IgD-negative memory B cell (primary cell): ENCODE data around the gene UBAC2. TPM values are rescaled to one million over a fixed set of nuclear protein-coding genes. Genes with fewer than 3 reads are reported as not detected.
A peak's percentile ranks its signal among the peaks of the same experiment; 100 is the strongest.

Experiments
- H3K27ac Mint-ChIP-seq, 3 donors: one replicate each; pipeline ENCODE4 v1.8.0; 2020 to 2022; ENCODE audit warnings: mild to moderate bottlenecking in 3 of 3, mixed read lengths in 3 of 3, moderate library complexity in 1 of 3
- H3K27me3 Mint-ChIP-seq: one replicate; pipeline ENCODE4 v1.8.0; 2021; ENCODE audit warnings: mixed read lengths
- H3K36me3 Mint-ChIP-seq: one replicate; pipeline ENCODE4 v1.8.0; 2020; ENCODE audit warnings: mild to moderate bottlenecking, mixed read lengths
- H3K4me1 Mint-ChIP-seq, 3 donors: one replicate each; pipeline ENCODE4 v1.8.0; 2020 to 2022; ENCODE audit warnings: mixed read lengths in 3 of 3, mild to moderate bottlenecking in 1 of 3
- H3K4me3 Mint-ChIP-seq, 4 donors: one replicate each; pipeline ENCODE4 v1.8.0; 2020 to 2022; ENCODE audit warnings: mild to moderate bottlenecking in 4 of 4, mixed read lengths in 4 of 4, moderate library complexity in 3 of 4
- H3K9me3 Mint-ChIP-seq, 3 donors: one replicate each; pipeline ENCODE4 v1.8.0; 2020 to 2021; ENCODE audit warnings: mixed read lengths in 3 of 3, mild to moderate bottlenecking in 1 of 3
- polyA plus RNA-seq: library from polyadenylated mRNA; unstranded; fragments of 300-500 nt; fragmentation: Illumina TruSeq; gene quantifications from one replicate; pipeline ENCODE4 v1.2.3, GENCODE V29; 2021

Gene UBAC2
- polyA plus RNA-seq, 1 donor from 2014 or later: 88.0 TPM

DNA sequence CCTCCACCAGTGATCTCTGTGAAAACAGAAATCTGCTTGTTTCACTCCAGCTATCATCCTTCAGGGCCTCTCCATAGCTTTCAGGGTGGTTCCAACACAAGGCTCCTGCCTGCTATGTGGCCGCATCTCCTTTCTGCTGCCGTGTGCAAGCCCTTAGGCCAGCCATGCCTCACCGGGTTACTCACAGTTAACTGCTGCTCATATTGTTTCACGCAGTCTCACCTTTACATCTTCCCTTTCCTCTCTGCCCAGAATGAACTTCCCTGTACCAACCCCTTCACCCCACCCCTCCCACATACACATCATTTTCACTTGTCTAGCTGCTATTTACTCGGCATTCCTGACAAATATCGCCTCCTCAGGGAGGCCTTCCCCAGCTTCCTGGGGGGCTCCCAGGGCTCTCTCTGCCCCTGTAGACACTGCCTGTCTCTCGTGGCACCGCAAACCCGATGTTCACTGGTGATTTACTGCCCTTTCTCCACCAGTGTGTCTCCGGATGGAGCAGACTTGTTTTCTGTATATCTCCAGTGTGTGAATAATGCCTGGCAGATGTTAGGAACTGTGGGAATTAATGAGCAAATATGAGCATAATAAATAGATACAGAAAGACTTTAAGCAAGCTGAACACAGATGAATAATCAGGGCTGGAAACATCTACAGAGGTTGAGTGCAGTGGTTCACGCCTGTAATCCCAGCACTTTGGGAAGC lies 145.8 kb downstream of the UBAC2 start:
- Mint-ChIP-seq H3K4me1 (peaks cover 30 to 45% (median 43%) of the 10 kb centered on the region in 3 donors), H3K9me3 (no peaks in the 10 kb centered on the region), H3K36me3 (peaks cover 24% of the 10 kb centered on the region), H3K4me3 (peak overlapping the region in 2 of 4 donors; percentile 45 to 77), H3K27ac (peak overlapping the region; percentile 13 to 90 (median 81)), H3K27me3 (no peaks in the 10 kb centered on the region)

DNA sequence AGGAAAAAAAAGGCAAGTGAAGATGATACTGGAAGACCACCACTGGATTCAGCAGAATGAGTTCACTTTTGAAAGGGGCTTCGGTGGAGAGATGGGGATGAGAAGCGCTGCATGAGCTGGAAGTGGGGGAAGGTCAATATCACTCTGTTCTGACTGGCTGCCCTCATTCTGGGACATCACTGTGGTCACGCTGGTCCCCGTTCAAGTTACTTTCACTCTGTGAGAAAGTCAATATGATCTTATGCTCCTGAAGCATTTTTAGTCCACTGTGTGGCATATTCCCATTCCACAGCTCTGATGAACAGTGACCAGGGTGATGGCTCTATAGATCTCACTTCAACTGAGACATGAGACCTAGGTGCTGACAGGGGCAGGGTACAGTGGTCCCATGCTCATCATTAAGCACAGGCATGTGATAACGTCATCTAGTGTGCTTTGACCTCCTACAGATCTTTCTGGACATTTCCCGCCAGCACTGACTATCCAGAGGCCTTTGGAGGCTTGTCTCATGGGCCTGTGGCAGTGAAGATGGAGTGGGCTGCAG lies 146.8 kb downstream of the UBAC2 start:
- H3K36me3 Mint-ChIP-seq: peaks cover 20% of the 10 kb centered on the region
- H3K27me3 Mint-ChIP-seq: no peaks in the 10 kb centered on the region
- peak overlapping the region in 3 of 4 donors; percentile 62 to 76 (median 75) for H3K4me3 Mint-ChIP-seq

DNA sequence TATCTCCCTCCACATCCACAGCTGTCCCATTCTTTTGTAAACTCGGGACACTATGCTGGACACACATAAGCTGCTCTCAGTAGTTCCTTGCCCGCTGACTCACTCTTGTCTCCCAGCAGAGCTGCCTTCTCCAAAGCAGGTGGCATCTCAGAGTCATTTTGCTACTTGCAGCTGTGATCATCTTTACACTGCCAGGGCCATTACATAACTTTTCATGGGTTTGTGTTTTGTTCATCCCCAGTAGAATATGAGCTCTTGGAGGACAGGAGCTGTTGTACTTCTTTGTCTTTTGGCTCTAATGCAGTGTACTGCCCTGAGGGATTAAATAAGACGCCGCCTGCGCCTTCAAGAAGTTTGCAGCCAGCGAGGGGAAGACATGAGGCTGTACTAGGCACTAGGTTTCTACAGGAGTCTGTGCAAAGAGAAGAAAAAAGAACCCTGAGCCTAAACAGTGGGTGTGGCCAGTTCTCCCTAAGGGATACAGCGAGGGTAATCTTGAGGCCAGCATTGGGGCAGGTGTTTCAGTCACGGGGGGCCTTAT lies 147.3 kb downstream of the UBAC2 start:
- Mint-ChIP-seq H3K27ac (peak overlapping the region; percentile 60 to 91 (median 81)), H3K4me3 (peak overlapping the region in 3 of 4 donors; percentile 62 to 75 (median 69)), H3K27me3 (no peaks in the 10 kb centered on the region), H3K36me3 (peaks cover 22% of the 10 kb centered on the region), H3K9me3 (no peaks in the 10 kb centered on the region), H3K4me1 (peaks cover 45 to 57% (median 55%) of the 10 kb centered on the region in 3 donors)

More for the DNA sequence above, 146.8 kb downstream of the UBAC2 start:
- Mint-ChIP-seq H3K4me1 (peaks cover 39 to 55% (median 52%) of the 10 kb centered on the region in 3 donors), H3K27ac (peak overlapping the region; percentile 77 to 91 (median 81)), H3K9me3 (no peaks in the 10 kb centered on the region)

DNA sequence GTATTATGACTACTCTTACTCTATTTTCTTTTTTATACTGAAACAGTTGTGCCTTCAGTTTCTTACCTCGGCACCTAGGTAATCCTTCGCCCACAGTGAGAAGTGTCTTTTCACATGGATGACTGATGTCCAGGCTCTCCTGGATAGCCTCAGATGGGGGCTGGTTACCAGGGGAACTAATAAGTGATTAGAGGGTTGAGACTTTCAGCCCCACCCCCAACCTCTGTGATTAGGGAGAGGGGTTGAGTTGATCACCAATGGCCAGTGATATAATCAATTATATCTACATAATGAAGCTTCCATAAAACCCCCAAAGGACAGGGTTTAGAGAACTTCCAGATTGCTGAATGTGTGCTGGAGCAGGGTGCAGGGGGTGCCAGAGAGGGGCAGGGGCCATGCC lies 149.5 kb downstream of the UBAC2 start:
- Mint-ChIP-seq H3K4me1 (peaks cover 65 to 67% (median 66%) of the 10 kb centered on the region in 3 donors), H3K36me3 (peaks cover 14% of the 10 kb centered on the region), H3K27me3 (peaks cover 1% of the 10 kb centered on the region), H3K27ac (peak overlapping the region in 2 of 3 donors; percentile 91 to 94), H3K4me3 (no peak overlapping the region), H3K9me3 (no peaks in the 10 kb centered on the region)

DNA sequence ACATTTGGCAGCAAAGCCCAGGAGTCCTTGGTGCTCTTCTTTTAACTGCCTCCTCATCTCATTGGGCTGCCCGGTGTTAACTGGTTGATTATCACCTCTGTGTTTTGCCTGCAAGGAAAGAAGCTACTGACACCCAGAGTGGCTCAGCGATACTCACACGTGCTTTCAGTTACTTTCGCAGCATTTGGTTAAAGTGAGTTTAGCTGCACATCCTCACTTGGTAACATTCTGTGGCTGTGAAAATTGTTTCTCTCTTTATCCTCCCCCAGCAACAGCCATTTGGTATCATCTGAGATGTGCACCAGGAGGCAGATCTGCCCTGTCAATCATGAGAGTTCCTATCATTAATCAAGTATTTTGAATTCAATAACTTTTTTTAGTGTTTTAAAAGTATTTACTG lies 151.1 kb downstream of the UBAC2 start:
- peak overlapping the region in 2 of 4 donors; percentile 48 to 76 for H3K4me3 Mint-ChIP-seq

DNA sequence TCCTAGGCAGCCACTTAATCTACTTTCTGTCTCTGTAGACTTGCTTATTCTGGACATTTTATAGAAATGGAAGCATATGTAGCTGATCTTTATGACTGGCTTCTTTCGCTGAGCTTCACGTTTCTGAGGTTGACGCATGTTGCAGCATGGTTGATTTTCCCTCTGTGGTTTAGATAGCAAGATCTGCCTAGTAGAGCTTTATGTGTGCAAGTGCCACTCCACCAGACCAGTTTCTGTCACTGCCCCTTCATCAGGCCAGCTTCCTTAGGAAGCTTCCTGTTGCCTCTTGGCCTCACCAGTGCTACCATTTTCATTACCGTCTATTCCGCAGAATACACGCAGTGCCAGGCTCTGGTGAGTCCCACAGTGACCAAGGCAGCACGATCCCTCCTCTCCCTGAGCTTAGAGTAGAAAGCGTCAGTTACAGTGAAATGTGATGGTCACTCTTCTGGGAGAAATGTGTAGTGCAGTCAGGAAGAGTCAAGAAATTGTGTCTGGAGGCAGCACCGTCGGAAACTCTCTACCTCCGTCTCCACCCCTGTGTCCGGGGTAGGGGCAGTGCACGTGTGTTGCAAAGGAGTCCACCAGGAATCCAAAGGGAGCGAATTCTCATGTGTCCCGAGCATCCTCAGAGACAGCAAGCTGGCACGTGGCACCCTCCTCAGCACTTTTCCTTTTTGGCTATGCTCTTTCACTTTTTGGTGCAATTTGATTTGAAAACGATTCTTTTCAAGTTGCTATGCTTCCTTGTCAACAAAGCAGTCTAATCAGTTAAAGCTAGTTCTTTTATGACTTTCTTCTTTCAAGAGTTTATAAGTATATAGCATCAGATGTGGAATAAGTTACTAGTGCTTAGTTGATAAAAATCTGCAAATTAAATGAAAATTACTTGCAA lies 151.9 kb downstream of the UBAC2 start:
- Mint-ChIP-seq H3K27ac (peak overlapping the region; percentile 94 to 99 (median 94)), H3K4me3 (peak overlapping the region in 3 of 4 donors; percentile 76 to 83 (median 78))

More for the DNA sequence above, 151.1 kb downstream of the UBAC2 start:
- Mint-ChIP-seq H3K9me3 (no peaks in the 10 kb centered on the region), H3K4me1 (peaks cover 68 to 71% (median 69%) of the 10 kb centered on the region in 3 donors), H3K27me3 (peaks cover 1% of the 10 kb centered on the region), H3K36me3 (peaks cover 9% of the 10 kb centered on the region), H3K27ac (peak overlapping the region; percentile 90 to 94 (median 94))

DNA sequence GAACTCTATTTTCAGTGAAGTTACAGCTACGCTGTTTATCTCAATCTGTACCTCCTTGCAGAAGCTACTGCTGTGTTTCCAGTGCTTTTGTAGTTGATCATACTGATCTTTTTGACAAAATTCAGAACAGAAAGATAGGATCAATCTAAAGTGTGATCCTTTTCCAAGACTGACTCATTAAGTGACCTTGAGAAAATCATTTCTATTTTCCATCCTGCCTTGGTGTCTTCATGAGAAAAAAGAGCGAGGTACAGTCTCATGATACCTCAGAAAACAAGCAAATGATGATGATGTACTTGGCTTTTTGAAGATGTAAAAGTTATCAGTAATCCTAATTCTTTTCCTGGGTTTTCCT lies 152.6 kb downstream of the UBAC2 start:
- Mint-ChIP-seq H3K4me3 (peak overlapping the region in 1 of 4 donors; percentile 56), H3K27me3 (peaks cover 3% of the 10 kb centered on the region), H3K36me3 (peaks cover 9% of the 10 kb centered on the region), H3K27ac (peak overlapping the region; percentile 94 to 99 (median 94)), H3K4me1 (peaks cover 67 to 72% (median 68%) of the 10 kb centered on the region in 3 donors), H3K9me3 (no peaks in the 10 kb centered on the region)

More for the DNA sequence above, 151.9 kb downstream of the UBAC2 start:
- peaks cover 9% of the 10 kb centered on the region for H3K36me3 Mint-ChIP-seq
- H3K27me3 Mint-ChIP-seq: peaks cover 2% of the 10 kb centered on the region
- H3K4me1 Mint-ChIP-seq: peaks cover 68 to 72% (median 68%) of the 10 kb centered on the region in 3 donors
- no peaks in the 10 kb centered on the region for H3K9me3 Mint-ChIP-seq

DNA sequence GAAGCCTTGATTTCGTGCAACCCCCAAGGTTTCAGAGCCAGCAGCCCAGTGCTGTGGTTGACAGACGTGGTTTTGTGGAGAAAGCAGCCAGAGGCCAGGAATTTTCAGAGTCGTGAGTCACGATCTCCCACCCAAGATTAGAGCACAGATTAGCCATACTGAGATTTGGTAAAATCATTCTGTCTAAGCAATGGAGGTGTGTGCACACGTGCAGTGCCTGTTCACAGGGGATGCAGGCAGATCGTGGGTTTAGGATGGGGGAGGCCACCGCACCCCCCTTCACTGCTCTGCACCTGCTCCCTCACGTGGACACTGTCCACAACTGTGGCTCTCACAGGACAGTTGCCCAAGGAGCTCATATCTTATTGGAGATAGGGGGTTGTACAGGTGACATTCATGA lies 153.2 kb downstream of the UBAC2 start:
- peaks cover 66 to 74% (median 70%) of the 10 kb centered on the region in 3 donors for H3K4me1 Mint-ChIP-seq
- peak overlapping the region; percentile 94 to 99 (median 99) for H3K27ac Mint-ChIP-seq
- H3K4me3 Mint-ChIP-seq: peak overlapping the region in 3 of 4 donors; percentile 82 to 90 (median 88)
- no peaks in the 10 kb centered on the region for H3K9me3 Mint-ChIP-seq
- peaks cover 3% of the 10 kb centered on the region for H3K27me3 Mint-ChIP-seq
- H3K36me3 Mint-ChIP-seq: peaks cover 9% of the 10 kb centered on the region

DNA sequence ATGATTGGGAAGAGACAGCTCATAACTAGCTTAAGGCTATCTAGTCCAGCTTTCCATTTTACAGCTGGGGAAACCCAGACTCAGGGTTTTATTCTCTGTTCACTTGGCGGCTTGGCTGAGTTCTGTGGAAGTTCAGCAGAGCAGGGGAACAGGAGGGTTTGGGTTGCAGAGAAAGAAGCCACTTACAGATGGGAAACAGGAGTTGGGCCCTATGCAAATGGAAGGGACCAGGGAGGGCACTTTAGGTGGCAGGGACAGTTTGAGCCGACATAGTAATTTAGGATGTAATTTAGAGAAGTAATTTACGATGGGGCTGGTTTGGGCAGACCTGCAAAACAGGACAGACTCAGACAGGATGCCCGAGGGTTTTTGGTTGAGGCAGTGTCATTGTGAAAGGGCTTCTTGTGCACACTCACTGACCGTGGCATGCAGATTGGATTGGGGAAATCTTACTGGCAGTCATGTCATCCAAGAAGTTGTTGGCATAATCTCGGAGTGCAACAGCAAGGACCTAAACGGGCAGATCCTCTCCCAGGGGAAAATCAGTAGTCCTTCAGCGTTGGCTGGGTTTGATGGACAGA lies 153.8 kb downstream of the UBAC2 start:
- Mint-ChIP-seq H3K27me3 (peaks cover 3% of the 10 kb centered on the region), H3K4me3 (peak overlapping the region; percentile 70 to 90 (median 85)), H3K27ac (peak overlapping the region; percentile 94 to 99 (median 99)), H3K36me3 (peaks cover 8% of the 10 kb centered on the region), H3K9me3 (no peaks in the 10 kb centered on the region), H3K4me1 (peaks cover 66 to 81% (median 74%) of the 10 kb centered on the region in 3 donors)

DNA sequence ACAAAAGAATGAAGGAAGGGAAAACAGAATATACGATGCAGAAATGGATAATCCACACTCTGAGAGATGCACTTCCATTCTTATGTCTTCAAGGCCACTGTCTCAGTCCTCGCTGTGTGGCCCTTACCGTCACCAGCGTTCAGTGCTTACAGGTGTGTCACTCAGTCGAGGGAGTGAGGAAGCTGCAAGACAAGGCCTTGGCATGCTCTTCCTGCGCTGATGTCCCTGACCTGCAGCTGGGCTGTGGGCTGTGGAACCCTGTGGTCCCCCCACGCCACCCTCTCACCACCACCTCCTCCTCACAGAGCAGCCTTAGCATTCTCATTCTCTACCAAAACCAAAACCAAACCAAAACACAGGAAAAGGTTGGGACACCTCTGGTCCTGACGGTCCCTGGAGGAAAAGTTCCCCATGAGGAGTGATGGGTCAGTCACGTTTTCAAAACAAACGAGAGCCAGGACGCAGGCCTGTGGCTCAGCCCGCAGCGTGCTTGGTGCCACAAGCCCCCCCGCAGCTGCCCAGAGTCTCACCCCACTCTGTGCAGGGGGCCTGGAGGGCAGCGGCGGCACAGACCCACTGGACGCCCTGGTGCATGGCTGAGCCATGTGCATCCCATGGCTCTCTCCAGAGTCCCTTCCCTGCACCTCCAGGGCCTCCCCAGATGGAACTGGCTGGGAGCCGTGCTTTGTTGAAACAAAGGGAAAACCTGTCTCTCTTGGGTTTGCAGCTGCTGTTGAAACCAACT lies 154.8 kb downstream of the UBAC2 start:
- H3K27ac Mint-ChIP-seq: peak overlapping the region; percentile 94 to 99 (median 99)
- peaks cover 70 to 90% (median 80%) of the 10 kb centered on the region in 3 donors for H3K4me1 Mint-ChIP-seq
- peak overlapping the region; percentile 71 to 89 (median 77) for H3K4me3 Mint-ChIP-seq
- no peaks in the 10 kb centered on the region for H3K9me3 Mint-ChIP-seq
- peaks cover 3% of the 10 kb centered on the region for H3K27me3 Mint-ChIP-seq
- peaks cover 8% of the 10 kb centered on the region for H3K36me3 Mint-ChIP-seq

DNA sequence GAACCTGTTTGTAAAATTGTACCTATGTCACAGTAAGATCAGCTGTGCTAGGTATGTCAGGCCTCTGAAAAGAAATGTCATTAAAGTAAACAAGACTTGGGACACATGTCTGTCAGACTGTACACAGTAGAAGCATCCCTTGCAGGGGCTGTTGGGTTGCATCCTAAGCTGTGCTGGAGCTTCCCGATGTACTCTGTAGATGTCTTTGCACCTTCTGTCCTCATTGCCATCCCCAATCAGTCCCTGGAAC lies 155.3 kb downstream of the UBAC2 start:
- H3K4me1 Mint-ChIP-seq: peaks cover 70 to 92% (median 82%) of the 10 kb centered on the region in 3 donors
- no peaks in the 10 kb centered on the region for H3K9me3 Mint-ChIP-seq
- H3K4me3 Mint-ChIP-seq: peak overlapping the region; percentile 71 to 89 (median 74)
- peak overlapping the region; percentile 94 to 99 (median 99) for H3K27ac Mint-ChIP-seq
- H3K27me3 Mint-ChIP-seq: peaks cover 3% of the 10 kb centered on the region
- H3K36me3 Mint-ChIP-seq: peaks cover 8% of the 10 kb centered on the region

DNA sequence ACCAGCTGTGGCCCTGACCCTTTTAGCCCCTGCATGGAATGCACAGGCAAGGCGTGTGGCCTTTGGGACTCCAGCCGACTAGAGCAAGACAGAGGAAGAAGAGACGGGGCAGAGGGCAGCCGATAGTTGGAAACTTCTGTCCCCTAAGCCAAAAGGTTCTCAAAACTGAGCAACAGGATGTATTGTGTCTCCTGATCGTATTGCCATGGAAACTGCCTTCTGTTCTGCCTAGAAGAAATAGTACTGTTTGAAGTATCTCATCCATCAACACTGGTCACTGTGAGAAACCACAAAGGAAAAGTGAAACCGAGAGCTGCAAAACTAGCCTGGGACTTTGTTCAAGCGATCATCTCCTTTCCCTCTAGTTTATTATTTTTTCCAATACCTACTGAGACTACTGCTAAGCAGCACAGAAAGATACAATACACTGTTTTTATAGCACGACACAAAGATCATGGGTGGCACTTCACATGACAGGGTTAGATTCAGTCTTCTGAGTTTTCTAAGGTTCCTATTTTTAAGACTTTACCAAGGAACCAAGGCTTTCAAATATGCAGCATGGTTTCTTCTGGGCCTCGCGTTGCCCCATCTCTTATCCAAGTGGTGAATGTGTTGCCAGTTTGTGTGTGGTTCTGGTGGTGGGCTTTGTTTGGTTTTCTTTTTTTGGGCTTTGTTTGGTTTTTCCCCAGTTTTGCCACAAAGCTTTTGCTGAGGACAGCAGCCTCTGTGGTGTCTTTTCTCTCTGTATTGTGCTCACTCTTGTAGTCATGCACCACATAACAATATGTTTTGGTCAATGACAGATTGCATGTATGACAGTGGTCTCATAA lies 155.8 kb downstream of the UBAC2 start:
- peaks cover 3% of the 10 kb centered on the region for H3K27me3 Mint-ChIP-seq
- H3K4me3 Mint-ChIP-seq: peak overlapping the region; percentile 71 to 89 (median 74)
- H3K4me1 Mint-ChIP-seq: peaks cover 68 to 91% (median 81%) of the 10 kb centered on the region in 3 donors
- H3K36me3 Mint-ChIP-seq: peaks cover 6% of the 10 kb centered on the region
- no peaks in the 10 kb centered on the region for H3K9me3 Mint-ChIP-seq
- H3K27ac Mint-ChIP-seq: peak overlapping the region; percentile 94 to 99 (median 99)

DNA sequence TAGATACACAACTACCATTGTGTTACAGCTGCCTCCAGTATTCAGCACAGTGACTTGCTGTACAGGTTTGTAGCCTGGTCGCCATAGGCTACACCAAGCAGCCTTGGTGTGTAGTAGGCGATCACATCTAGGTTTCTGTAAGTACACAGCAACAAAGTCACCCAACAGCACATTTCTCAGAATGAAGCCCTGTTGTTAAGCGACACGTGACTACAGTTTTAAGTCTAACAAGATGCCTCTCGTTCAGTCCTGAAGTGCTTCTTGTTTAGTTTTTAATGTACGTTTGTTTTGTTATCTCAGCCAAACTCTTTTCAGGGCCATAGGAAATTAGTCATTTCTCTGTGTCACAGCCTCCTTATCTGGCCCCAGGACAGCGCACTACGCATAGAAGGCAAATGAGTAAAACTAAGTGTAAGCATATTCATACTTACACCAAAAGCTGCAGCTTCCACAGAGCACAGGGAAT lies 156.5 kb downstream of the UBAC2 start:
- peak overlapping the region; percentile 94 to 99 (median 99) for H3K27ac Mint-ChIP-seq
- H3K36me3 Mint-ChIP-seq: peaks cover 6% of the 10 kb centered on the region
- H3K4me3 Mint-ChIP-seq: peak overlapping the region; percentile 71 to 89 (median 74)
- H3K27me3 Mint-ChIP-seq: peaks cover 3% of the 10 kb centered on the region
- H3K4me1 Mint-ChIP-seq: peaks cover 64 to 88% (median 77%) of the 10 kb centered on the region in 3 donors
- no peaks in the 10 kb centered on the region for H3K9me3 Mint-ChIP-seq
